SK-N-MC (cell line): ENCODE measurements around the gene DMGDH.

ENCODE experiments used
- EZH2 ChIP-seq: fragments of 200-600 bp; sonication (generic); IDR thresholded peaks from one replicate; pipeline ENCODE4 v1.6.1; 2017; ENCODE audit warnings: antibody characterized with exemption
- FOXP2 ChIP-seq: optimal IDR thresholded peaks from 2 replicates; pipeline ENCODE3; 2011; ENCODE audit warnings: mild to moderate bottlenecking, moderate library complexity; ENCODE audit not compliant: insufficient read depth; ENCODE audit errors: extremely low read length, control extremely low read depth
- POLR2AphosphoS5 ChIP-seq: IDR thresholded peaks from 2 replicates; pipeline ENCODE4 v1.6.1; 2012; ENCODE audit warnings: mild to moderate bottlenecking, low read depth, low read length, borderline replicate concordance

DNA sequence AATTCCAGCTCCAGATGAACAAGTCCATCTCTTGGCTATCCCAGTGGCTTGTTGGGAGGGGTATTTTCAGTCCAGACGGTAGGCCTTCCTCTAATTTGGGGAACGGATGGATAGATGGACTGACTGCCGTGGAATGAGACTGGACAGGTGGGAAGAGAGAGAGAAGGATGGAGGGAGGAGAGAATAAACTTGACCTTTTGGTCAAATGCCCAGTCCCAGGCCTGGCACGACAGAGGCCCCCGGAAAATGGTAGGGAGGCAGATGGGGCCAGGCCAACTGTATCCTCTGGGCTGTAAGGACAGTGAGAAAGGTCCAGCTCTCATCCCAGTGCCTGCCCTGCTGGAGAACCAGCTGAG is 43.2 kb upstream of the DMGDH start:
- TF ChIP-seq POLR2AphosphoS5 (no peak), EZH2 (no peak), FOXP2 (no peak)
